Immature natural killer cell (primary cell): ENCODE results near the gene DCAF17. TPM values are rescaled to one million over a fixed set of nuclear protein-coding genes. Genes with fewer than 3 reads are reported as not detected.
"Not testable (repeated sequence)": the region's sequence is repeated elsewhere in the genome, so short reads cannot be mapped to it uniquely, and the experiment has no call there.

Source experiments
- DNase-seq, 3 donors: peaks; one replicate each; pipeline ENCODE4 v3.0.0; 2022; ENCODE audit warnings: mixed read lengths in 1 of 3
- H3K27ac Mint-ChIP-seq, 6 donors: one replicate each; pipeline ENCODE4 v1.8.0; 2020; ENCODE audit warnings: mixed read lengths in 6 of 6, mild to moderate bottlenecking in 5 of 6, inconsistent platforms in 4 of 6, moderate library complexity in 3 of 6
- H3K27me3 Mint-ChIP-seq, 3 donors: one replicate each; pipeline ENCODE4 v1.8.0; 2020 to 2021; ENCODE audit warnings: low read depth in 3 of 3, mild to moderate bottlenecking in 3 of 3, mixed read lengths in 3 of 3, moderate library complexity in 3 of 3, inconsistent platforms in 1 of 3
- H3K36me3 Mint-ChIP-seq, 3 donors: one replicate each; pipeline ENCODE4 v1.8.0; 2020; ENCODE audit warnings: mixed read lengths in 3 of 3, inconsistent platforms in 2 of 3, mild to moderate bottlenecking in 2 of 3
- H3K4me1 Mint-ChIP-seq, 2 donors: one replicate each; pipeline ENCODE4 v1.8.0; 2020; ENCODE audit warnings: inconsistent platforms in 2 of 2, mild to moderate bottlenecking in 2 of 2, mixed read lengths in 2 of 2, moderate library complexity in 1 of 2
- H3K4me3 Mint-ChIP-seq, 5 donors: one replicate each; pipeline ENCODE4 v1.8.0; 2020; ENCODE audit warnings: mild to moderate bottlenecking in 5 of 5, mixed read lengths in 5 of 5, inconsistent platforms in 3 of 5, moderate library complexity in 3 of 5
- H3K9me3 Mint-ChIP-seq, 6 donors: one replicate each; pipeline ENCODE4 v1.8.0; 2020; ENCODE audit warnings: mild to moderate bottlenecking in 6 of 6, mixed read lengths in 6 of 6, inconsistent platforms in 4 of 6, moderate library complexity in 3 of 6
- polyA plus RNA-seq, 3 donors: library from polyadenylated mRNA; unstranded; fragments of 300-500 nt; fragmentation: Illumina TruSeq; gene quantifications; one replicate each; pipeline ENCODE4 v1.2.3, GENCODE V29; 2021

The DCAF17 gene
- polyA plus RNA-seq, 3 donors from 2014 or later, result 12.7 to 17.8 (median 16.4) TPM

DNA sequence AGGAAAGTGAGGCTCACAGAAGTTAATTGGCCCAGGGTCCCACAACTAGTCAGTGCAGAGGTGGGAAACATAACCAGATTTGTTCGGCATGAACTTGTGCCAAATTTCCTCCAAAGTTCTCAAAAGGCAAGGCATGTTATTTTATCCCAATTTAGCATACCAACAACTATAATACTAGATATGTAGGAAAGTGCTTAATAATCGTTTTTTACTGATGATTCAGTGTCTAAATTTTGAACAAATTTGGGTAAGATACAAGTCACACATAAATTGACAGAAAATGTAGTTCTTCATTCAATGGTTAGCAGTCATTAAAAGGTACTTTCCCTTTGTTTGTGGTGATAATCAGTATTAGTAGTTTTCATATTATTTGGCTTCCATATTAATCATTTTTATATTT, 49.8 kb downstream of the DCAF17 start:
- H3K27ac Mint-ChIP-seq, result peak overlapping the region in 1 of 6 donors; percentile 27
- no peak for DNase-seq
- H3K27me3 Mint-ChIP-seq, result peaks cover 0 to 2% (median 0%) of the 10 kb centered on the region in 3 donors
- H3K36me3 Mint-ChIP-seq, result peaks cover 0 to 31% (median 16%) of the 10 kb centered on the region in 3 donors
- no peaks in the 10 kb centered on the region for H3K9me3 Mint-ChIP-seq
- peak overlapping the region in 3 of 5 donors; percentile 3 to 20 (median 9) for H3K4me3 Mint-ChIP-seq
- peaks cover 84 to 98% of the 10 kb centered on the region in 2 donors for H3K4me1 Mint-ChIP-seq

DNA sequence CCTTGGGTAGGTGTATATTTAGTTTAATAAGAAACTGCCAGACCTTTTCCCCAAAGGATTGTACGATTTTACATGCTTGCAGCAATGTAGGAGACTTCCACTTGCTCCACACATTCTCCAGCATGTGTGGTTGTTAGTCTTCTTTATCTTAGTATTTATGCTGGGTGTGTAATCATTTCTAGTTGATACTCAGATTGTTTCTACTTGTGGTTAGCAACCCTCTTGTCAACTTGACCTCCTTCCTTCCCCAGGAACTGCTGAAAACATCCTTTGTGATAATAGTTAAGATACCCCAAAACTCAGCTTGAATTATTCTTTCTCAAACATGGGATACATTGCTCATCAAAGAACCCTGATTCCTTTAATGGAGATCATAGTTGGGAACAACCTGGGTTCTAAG, 51.1 kb downstream of the DCAF17 start:
- H3K27ac Mint-ChIP-seq, result peak overlapping the region; percentile 82 to 90 (median 86)
- H3K4me1 Mint-ChIP-seq, result peaks cover 79 to 94% of the 10 kb centered on the region in 2 donors
- H3K9me3 Mint-ChIP-seq, result no peaks in the 10 kb centered on the region
- H3K27me3 Mint-ChIP-seq, result peaks cover 0 to 2% (median 0%) of the 10 kb centered on the region in 3 donors
- H3K4me3 Mint-ChIP-seq, result peak overlapping the region; percentile 67 to 87 (median 76)
- peaks cover 0 to 24% (median 15%) of the 10 kb centered on the region in 3 donors for H3K36me3 Mint-ChIP-seq
- DNase-seq, result peak; percentile 7 to 25 (median 24)

DNA sequence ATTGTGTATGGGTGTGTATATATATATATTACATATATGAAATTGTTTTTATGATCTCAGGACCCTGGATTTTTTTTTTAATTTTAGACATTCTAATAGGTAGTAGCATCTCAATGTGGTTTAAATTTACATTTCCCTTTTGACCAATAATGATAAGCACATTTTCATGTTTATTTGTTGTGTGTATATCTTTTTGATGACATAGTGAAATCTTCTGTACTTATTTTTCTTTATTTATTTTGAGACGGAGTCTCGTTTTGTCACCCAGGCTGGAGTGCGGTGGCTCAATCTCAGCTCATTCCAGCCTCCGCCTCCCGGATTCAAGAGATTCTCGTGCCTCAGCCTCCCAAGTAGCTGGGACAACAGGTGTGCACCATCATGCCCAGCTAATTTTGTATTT, 53.2 kb downstream of the DCAF17 start:
- Mint-ChIP-seq H3K4me3 (no peak overlapping the region), H3K27ac (no peak overlapping the region), H3K4me1 (peaks cover 69 to 81% of the 10 kb centered on the region in 2 donors), H3K36me3 (peaks cover 0 to 33% (median 23%) of the 10 kb centered on the region in 3 donors), H3K9me3 (no peaks in the 10 kb centered on the region), H3K27me3 (no peaks in the 10 kb centered on the region)
- no peak for DNase-seq

DNA sequence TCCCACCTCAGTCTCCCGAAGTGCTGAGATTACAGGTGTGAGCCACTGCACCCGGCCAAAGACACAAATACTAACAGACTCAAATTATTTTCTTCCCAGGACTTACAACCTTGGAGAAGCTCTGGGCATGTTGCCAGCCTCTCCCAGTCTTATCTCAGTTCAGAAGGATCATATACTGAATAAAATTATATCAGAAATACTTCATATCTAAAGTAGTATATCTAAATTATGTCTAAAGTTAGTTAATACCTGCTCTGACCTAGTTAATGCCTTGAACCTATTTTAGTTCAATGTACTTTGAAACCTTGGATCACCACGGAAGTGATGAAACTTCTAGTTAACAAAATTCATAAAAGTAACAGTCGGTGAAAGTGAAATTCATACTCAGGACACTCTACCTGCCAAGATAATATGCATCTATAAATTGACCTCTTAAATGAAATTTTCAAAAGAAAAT, 53.8 kb downstream of the DCAF17 start:
- Mint-ChIP-seq H3K4me1 (peaks cover 63 to 74% of the 10 kb centered on the region in 2 donors), H3K4me3 (no peak overlapping the region), H3K27me3 (no peaks in the 10 kb centered on the region), H3K9me3 (no peaks in the 10 kb centered on the region), H3K36me3 (peaks cover 0 to 27% (median 17%) of the 10 kb centered on the region in 3 donors), H3K27ac (no peak overlapping the region)
- no peak for DNase-seq

DNA sequence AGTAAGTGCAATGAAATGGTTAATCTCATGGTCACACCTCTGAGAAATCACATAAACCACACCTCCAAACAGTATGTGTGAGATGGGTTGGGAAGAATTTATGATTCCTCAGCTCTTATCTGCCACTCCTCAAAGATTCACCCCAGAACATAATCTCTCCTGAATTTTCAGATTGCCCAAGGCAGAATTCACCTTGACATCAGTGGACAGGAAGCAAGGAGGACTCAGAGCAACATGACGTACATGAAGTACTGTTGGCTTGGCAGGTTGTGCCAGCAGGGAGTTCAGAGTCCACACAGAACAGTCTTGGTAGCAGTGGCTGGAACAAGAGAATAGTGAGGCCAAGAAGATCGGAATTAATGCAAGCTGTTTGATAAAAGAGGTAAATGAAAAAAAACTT, 56.6 kb downstream of the DCAF17 start:
- Mint-ChIP-seq H3K4me3 (peak overlapping the region in 1 of 5 donors; percentile 13), H3K27ac (peak overlapping the region in 3 of 6 donors; percentile 25 to 73 (median 57))

DNA sequence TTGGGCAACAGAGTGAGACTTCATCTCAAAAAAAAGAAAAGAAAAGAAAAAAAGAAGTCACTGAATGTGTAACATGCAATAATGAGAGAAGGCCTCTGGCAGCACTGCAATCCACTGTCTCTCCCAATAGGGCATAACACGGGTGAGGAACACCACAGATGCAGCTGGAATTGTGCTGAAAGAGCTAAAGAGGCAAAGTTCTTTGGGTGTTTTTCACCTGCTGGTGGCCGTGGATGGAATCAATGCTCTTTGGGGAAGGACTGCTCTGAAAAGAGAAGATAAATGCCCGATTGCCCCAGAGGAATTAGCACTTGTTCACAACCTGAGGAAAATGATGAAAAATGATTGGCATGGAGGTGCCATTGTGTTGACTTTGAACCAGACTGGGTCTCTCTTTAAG, 57.3 kb downstream of the DCAF17 start:
- Mint-ChIP-seq H3K4me1 (peaks cover 31 to 40% of the 10 kb centered on the region in 2 donors), H3K27ac (no peak overlapping the region), H3K9me3 (no peaks in the 10 kb centered on the region), H3K4me3 (no peak overlapping the region), H3K36me3 (peaks cover 0 to 26% (median 13%) of the 10 kb centered on the region in 3 donors), H3K27me3 (no peaks in the 10 kb centered on the region)
- no peak for DNase-seq

More for the DNA sequence above, 56.6 kb downstream of the DCAF17 start:
- Mint-ChIP-seq H3K27me3 (no peaks in the 10 kb centered on the region), H3K9me3 (no peaks in the 10 kb centered on the region), H3K4me1 (peaks cover 38 to 47% of the 10 kb centered on the region in 2 donors), H3K36me3 (peaks cover 0 to 26% (median 12%) of the 10 kb centered on the region in 3 donors)
- no peak for DNase-seq

DNA sequence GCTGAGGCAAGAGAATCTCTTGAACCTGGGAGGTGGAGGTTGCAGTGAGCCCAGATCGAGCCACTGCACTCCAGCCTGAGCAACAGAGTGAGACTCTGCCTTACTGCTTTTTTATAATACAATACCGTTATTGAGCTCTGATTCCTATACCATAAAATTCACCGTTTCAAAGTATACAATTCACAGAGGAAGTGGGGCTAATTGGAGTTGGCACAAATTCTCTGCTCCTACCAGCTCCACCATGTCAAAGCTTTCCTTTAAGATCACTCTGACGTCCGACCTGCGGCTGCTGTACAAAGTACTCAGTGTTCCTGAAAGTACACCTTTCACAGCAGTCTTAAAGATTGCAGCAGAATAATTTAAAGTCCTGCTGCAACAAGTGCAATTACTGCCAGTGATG, 58.6 kb downstream of the DCAF17 start:
- no peak for DNase-seq
- Mint-ChIP-seq H3K27ac (no peak overlapping the region), H3K36me3 (peaks cover 0 to 24% (median 19%) of the 10 kb centered on the region in 3 donors), H3K4me1 (peaks cover 24 to 27% of the 10 kb centered on the region in 2 donors), H3K9me3 (no peaks in the 10 kb centered on the region), H3K27me3 (no peaks in the 10 kb centered on the region), H3K4me3 (no peak overlapping the region)

DNA sequence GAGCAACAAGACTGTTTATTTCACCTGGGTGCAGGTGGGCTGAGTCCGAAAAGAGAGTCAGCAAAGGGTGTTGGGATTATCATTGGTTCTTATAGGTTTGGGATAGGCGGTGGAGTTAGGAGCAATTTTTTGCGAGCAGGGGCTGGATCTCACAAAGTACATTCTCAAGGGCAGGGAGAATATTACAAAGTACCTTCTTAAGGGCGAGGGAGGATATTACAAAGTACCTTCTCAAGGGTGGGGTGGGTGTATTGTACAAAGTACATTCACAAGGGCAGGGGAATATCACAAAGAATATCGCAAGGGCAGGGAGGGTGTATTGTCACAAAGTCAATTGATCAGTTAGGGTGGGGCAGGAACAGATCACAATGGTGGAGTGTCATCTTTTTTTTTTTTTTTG, 63.6 kb downstream of the DCAF17 start:
- H3K4me1 Mint-ChIP-seq, H3K27ac Mint-ChIP-seq, H3K9me3 Mint-ChIP-seq, DNase-seq, H3K27me3 Mint-ChIP-seq, H3K4me3 Mint-ChIP-seq: not testable (repeated sequence)
- H3K36me3 Mint-ChIP-seq, result peaks cover 0 to 14% (median 0%) of the 10 kb centered on the region in 3 donors

DNA sequence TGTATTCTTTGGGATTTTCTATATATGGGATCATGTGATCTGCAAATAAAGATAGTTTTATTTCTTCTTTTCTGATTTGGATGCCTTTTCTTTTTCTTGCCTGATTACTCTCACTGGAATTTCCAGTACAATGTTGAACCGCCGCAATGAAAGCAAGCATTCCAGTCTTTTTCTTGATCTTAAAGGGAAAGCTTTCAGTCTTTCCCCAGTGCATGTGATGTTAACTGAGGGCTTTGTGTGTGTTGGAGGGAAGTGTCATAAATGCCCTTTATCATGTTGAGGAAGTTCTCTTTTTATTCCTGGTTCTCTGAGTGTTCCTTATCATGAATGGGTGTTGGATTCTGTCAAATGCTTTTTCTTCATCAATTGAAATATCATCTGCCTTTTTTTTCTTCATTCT, 71.3 kb downstream of the DCAF17 start:
- peaks cover 0 to 1% (median 0%) of the 10 kb centered on the region in 6 donors for H3K9me3 Mint-ChIP-seq
- H3K4me3 Mint-ChIP-seq, result no peak overlapping the region
- no peaks in the 10 kb centered on the region for H3K4me1 Mint-ChIP-seq
- peaks cover 0 to 4% (median 4%) of the 10 kb centered on the region in 3 donors for H3K36me3 Mint-ChIP-seq
- H3K27ac Mint-ChIP-seq, result no peak overlapping the region
- peaks cover 0 to 4% (median 4%) of the 10 kb centered on the region in 3 donors for H3K27me3 Mint-ChIP-seq
- no peak for DNase-seq

DNA sequence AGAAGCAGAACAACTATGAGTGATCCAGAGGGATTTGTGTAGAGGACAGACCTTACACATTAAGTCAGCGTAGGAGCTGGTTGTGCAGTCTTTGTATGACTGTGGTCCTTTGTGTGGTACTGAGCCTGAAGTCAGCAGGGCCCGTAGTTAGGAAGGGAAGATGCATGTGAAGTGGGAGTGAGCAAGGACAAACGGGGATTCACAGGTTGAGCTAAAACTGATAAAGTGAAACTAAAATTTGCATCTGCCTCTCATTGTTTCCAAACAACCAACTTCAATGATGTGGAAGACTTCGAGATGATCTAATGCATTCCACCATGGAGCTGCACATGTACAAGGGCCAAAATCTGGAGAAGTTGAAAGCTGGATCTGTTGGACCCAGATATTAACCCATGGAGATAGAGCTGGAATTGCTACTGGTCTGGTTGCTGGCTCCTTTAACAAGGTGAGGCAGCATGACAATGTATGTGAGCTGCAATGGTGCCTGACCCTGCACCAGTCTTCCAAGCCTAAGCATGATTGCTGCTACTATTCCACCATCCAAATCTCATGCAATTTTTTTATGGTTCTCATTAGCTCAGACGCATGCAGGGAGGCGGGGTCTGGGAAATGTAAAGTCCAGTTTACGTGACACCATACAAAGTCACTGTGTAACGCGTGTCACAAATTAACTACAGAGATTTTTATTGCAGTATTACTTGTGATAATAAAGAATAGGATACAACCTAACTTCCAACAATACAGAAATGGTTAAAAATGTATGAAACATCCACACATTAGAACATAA, 76.1 kb downstream of the DCAF17 start:
- Mint-ChIP-seq H3K27ac (no peak overlapping the region), H3K36me3 (peaks cover 0 to 8% (median 4%) of the 10 kb centered on the region in 3 donors), H3K9me3 (peaks cover 0 to 3% (median 0%) of the 10 kb centered on the region in 6 donors), H3K27me3 (peaks cover 2 to 4% (median 2%) of the 10 kb centered on the region in 3 donors), H3K4me1 (no peaks in the 10 kb centered on the region), H3K4me3 (no peak overlapping the region)
- DNase-seq, result no peak

DNA sequence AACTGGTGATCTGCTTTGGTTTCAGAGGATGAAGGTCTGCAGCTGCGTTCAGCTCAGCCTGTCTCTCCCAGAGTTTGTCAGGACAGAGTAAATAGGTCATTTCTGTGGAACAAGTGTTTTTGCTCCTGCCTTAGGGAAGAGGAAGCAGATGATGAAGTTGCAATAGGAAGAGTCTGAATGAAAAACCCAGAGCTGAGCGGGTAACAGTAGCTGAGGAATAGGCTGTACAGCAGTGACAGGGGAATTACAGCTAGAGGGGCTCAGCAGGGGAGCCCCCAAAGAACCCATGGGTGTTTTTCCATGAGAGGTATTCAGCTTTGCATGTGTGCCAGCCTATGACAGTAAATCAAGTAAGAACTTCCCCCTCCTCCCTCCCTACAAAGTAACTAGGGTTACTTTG, 78.0 kb downstream of the DCAF17 start:
- Mint-ChIP-seq H3K27me3 (peaks cover 2 to 4% (median 3%) of the 10 kb centered on the region in 3 donors), H3K4me3 (no peak overlapping the region), H3K36me3 (peaks cover 0 to 8% (median 4%) of the 10 kb centered on the region in 3 donors), H3K27ac (no peak overlapping the region), H3K9me3 (peaks cover 0 to 1% (median 0%) of the 10 kb centered on the region in 6 donors), H3K4me1 (no peaks in the 10 kb centered on the region)
- no peak for DNase-seq

DNA sequence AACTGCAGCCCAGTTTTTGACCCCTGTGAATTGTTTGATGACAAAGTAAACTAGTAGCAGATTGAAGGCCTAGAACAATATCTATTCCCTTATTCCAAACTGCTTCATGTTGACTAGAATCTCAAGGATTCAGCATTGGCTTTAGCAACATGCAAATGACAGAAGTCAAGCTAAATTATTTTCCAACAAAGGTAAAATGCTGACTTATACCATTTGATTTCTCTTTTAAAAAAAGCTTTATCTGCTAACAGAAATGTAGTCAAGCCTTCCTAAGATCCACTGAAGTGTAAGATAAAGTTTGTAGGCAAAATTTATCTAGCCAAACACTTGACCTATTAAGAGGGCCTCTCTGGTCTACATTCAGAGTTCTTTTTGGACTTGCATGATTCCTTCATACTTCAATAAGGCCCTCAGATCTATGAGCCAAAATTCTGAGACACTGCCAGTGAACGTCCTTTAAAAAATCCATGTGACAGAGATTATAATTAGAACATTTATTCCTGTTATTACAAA, 78.7 kb downstream of the DCAF17 start:
- H3K4me3 Mint-ChIP-seq, result no peak overlapping the region
- H3K4me1 Mint-ChIP-seq, result no peaks in the 10 kb centered on the region
- peaks cover 0 to 1% (median 0%) of the 10 kb centered on the region in 6 donors for H3K9me3 Mint-ChIP-seq
- peaks cover 2 to 4% (median 3%) of the 10 kb centered on the region in 3 donors for H3K27me3 Mint-ChIP-seq
- peaks cover 0 to 8% (median 4%) of the 10 kb centered on the region in 3 donors for H3K36me3 Mint-ChIP-seq
- H3K27ac Mint-ChIP-seq, result no peak overlapping the region
- DNase-seq, result no peak

DNA sequence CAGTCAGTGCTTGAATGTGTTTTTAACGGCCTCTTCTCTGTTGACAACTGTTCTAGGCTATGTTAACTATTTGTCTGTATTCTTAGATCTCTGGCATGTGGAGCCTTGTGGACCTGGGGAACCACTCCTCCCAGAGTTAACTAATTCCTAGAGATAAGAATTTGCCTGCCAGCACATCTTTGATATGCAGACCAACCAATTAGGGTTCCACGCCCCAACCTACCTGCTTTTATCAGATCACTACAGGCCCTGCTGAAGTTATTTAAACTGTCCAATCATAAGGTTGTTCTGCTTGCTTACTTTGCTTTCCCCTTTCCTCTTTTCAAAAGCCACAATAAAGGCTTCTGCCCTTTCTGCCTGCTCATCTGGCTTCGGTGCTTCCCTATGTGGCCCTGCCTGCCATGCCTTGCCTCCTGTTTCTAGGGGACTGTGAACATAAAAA, 79.7 kb downstream of the DCAF17 start:
- H3K27ac Mint-ChIP-seq, result peak overlapping the region in 1 of 6 donors; percentile 54
- peaks cover under 1 to 8% (median 4%) of the 10 kb centered on the region in 3 donors for H3K36me3 Mint-ChIP-seq
- H3K4me1 Mint-ChIP-seq, result no peaks in the 10 kb centered on the region
- no peak overlapping the region for H3K4me3 Mint-ChIP-seq
- no peak for DNase-seq
- peaks cover 0 to 1% (median 0%) of the 10 kb centered on the region in 6 donors for H3K9me3 Mint-ChIP-seq
- H3K27me3 Mint-ChIP-seq, result peaks cover 2 to 4% (median 3%) of the 10 kb centered on the region in 3 donors
